HEK293T (cell line): ENCODE data around the gene CTNNA1.

Source experiments
- ARNT ChIP-seq: fragments of 450-650 bp; IDR thresholded peaks from 2 replicates; pipeline ENCODE4 v1.6.1; 2017; ENCODE audit warnings: mild to moderate bottlenecking
- BHLHE40 ChIP-seq: fragments of 450-650 bp; IDR thresholded peaks from 2 replicates; pipeline ENCODE4 v1.6.1; 2016; ENCODE audit warnings: mild to moderate bottlenecking, moderate library complexity, borderline replicate concordance
- ELF4 ChIP-seq: fragments of 450-650 bp; IDR thresholded peaks from 2 replicates; pipeline ENCODE4 v1.6.1; 2017; ENCODE audit warnings: antibody characterized with exemption
- FOXA1 ChIP-seq: fragments of 450-650 bp; IDR thresholded peaks from 2 replicates; pipeline ENCODE4 v1.6.1; 2016; ENCODE audit warnings: mild to moderate bottlenecking
- FOXK2 ChIP-seq: fragments of 450-650 bp; IDR thresholded peaks from 2 replicates; pipeline ENCODE4 v1.6.1; 2016; ENCODE audit warnings: mild to moderate bottlenecking
- FOXM1 ChIP-seq: fragments of 450-650 bp; IDR thresholded peaks from 2 replicates; pipeline ENCODE4 v1.6.1; 2017; ENCODE audit warnings: mild to moderate bottlenecking, borderline replicate concordance
- HDGF ChIP-seq: fragments of 450-650 bp; IDR thresholded peaks from 2 replicates; pipeline ENCODE4 v1.6.1; 2017; ENCODE audit warnings: antibody characterized with exemption, borderline replicate concordance
- L3MBTL2 ChIP-seq: fragments of 450-650 bp; conservative IDR thresholded peaks from 2 replicates; pipeline ENCODE4 v1.6.1; 2016; ENCODE audit warnings: mild to moderate bottlenecking
- SP1 ChIP-seq: fragments of 450-650 bp; IDR thresholded peaks from 2 replicates; pipeline ENCODE4 v1.6.1; 2017
- SUZ12 ChIP-seq: fragments of 450-650 bp; IDR thresholded peaks from 2 replicates; pipeline ENCODE4 v1.6.1; 2016; ENCODE audit warnings: mild to moderate bottlenecking
- TARDBP ChIP-seq: fragments of 450-650 bp; IDR thresholded peaks from 2 replicates; pipeline ENCODE4 v1.6.1; 2016

- TF ChIP-seq BHLHE40: no peak
- no peak for TF ChIP-seq HDGF
- TF ChIP-seq SUZ12: no peak
- TF ChIP-seq L3MBTL2: no peak
- no peak for TF ChIP-seq ARNT
- TF ChIP-seq ELF4: no peak
- no peak for TF ChIP-seq SP1
- no peak for TF ChIP-seq TARDBP
- TF ChIP-seq FOXM1: no peak
- TF ChIP-seq FOXA1: no peak
- no peak for TF ChIP-seq FOXK2
These were observed 173.0 kb downstream of the CTNNA1 start for GRCh38 chr5:138926257-138926656.
